HFFc6 (cell line): ENCODE measurements around the gene ATP2B2. TPM values are rescaled to one million over a fixed set of nuclear protein-coding genes. Genes with fewer than 3 reads are reported as not detected.
A peak's percentile ranks its signal among the peaks of the same experiment; 100 is the strongest.

ENCODE experiments used
- DNase-seq: peaks from one replicate; pipeline ENCODE4 v3.0.0-alpha.2; 2018
- H3K27ac Mint-ChIP-seq: 2 replicates; pipeline ENCODE4 v1.8.0; 2020; ENCODE audit warnings: mild to moderate bottlenecking, mixed read lengths
- H3K27me3 Mint-ChIP-seq: 2 replicates; pipeline ENCODE4 v1.8.0; 2021; ENCODE audit warnings: mild to moderate bottlenecking, moderate library complexity, mixed read lengths; ENCODE audit not compliant: insufficient read depth
- H3K36me3 Mint-ChIP-seq: 2 replicates; pipeline ENCODE4 v1.8.0; 2021; ENCODE audit warnings: low read depth, mixed read lengths
- H3K4me1 Mint-ChIP-seq: 2 replicates; pipeline ENCODE4 v1.8.0; 2020; ENCODE audit warnings: low read depth, mixed read lengths
- H3K4me3 Mint-ChIP-seq: 2 replicates; pipeline ENCODE4 v1.8.0; 2020; ENCODE audit warnings: mild to moderate bottlenecking, moderate library complexity, mixed read lengths
- H3K9me3 Mint-ChIP-seq: 2 replicates; pipeline ENCODE4 v1.8.0; 2020; ENCODE audit warnings: mild to moderate bottlenecking, mixed read lengths
- CTCF ChIP-seq: fragments of 200-600 bp; sonication (generic); IDR thresholded peaks from 2 replicates; pipeline ENCODE4 v1.5.0; 2021; ENCODE audit warnings: antibody characterized with exemption, mild to moderate bottlenecking
- total RNA-seq, 6 experiments: library from RNA; stranded (reverse); fragmentation: NEBNext Ultra II Directional; extraction: Animal tissue kit (Norgen Biotek cat#: 25700); gene quantifications; 2 replicates in 1 of 6; 3 replicates in 5 of 6; pipeline ENCODE4 v1.2.3, GENCODE V29; 2021

Gene ATP2B2
- total RNA-seq, 6 experiments from 2014 or later: not detected

DNA sequence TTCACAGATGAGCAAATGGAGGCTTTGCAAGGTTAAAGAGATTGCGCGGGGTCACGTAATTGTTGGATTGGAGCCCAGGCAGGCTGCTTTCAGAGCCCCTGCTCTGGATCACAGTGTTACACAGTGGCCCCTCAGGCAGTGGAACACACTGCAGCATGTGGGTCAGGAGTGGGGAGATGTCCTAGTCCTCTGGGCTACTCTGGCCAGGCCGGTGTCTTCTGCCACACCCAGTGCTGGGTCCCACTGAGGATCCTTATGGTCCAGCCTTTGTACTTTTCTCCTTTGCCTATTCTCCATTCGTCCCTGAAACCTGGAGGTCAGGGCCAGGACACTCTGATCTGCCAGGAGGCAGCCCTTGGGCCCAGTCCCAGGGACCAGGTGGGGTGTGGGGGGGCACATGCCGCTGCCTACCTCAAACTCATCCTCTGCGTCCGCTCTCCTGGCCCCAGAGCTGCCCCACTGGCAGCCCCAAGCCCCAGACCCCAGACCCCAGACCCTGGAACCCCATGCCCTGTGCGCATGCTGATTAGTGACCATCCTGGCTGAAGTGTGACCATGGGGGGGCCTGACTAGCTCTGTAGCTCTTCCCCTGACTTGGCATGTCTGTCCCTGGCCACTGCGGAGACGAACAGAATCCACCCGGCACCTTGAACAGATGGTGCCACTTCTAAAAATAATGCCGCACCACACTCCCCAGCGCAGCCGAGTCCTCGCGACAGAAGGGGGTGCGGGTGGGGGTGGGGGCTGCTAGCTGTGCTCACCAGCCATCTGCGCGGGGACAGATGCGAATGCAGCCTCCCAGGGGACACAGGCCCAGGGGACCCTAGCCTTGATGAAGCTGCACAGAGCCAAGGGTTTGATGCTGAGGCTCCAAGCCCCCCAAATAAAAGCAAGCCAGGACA, 41.6 kb downstream of the ATP2B2 start:
- Mint-ChIP-seq H3K4me1 (no peaks in the 10 kb centered on the region), H3K36me3 (no peaks in the 10 kb centered on the region), H3K9me3 (no peaks in the 10 kb centered on the region), H3K4me3 (no peak overlapping the region), H3K27ac (no peak overlapping the region), H3K27me3 (peaks cover 26% of the 10 kb centered on the region)
- TF ChIP-seq CTCF: no peak
- no peak for DNase-seq

GRCh38 chr3:10462641-10463532, 42.5 kb downstream of the ATP2B2 start:
- Mint-ChIP-seq H3K27me3 (peaks cover 25% of the 10 kb centered on the region), H3K4me3 (no peak overlapping the region), H3K4me1 (no peaks in the 10 kb centered on the region), H3K9me3 (no peaks in the 10 kb centered on the region), H3K27ac (no peak overlapping the region), H3K36me3 (no peaks in the 10 kb centered on the region)
- no peak for DNase-seq
- TF ChIP-seq CTCF: no peak

DNA sequence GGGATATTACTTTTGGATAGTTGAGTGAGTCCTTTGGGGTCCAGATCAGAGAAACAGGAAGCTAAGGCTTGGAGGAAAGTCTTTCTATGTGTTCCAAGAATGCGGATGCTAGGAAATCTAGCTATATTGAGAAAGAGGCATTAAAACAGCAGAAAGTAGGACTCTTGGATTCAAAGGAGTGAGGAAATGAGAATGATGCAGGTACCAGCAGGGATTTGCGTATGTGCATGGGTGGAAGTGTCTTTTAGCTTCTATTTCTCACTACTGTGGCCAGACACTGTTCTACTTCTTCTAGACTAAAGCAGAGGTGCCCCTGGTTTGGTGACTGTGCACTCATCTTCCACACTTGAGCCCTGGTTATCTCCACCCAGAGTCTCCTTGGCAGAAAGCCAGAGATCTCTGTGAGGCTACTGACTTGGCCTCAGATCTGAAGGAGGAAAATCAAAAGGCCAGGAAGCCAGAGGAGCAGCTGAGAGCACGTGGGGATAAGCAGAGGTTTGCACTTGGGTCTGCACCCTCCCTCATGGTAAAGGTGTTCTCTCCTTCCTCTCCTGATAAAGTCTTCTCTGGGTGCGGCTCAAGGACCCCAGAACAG, 44.3 kb downstream of the ATP2B2 start:
- Mint-ChIP-seq H3K4me3 (no peak overlapping the region), H3K36me3 (no peaks in the 10 kb centered on the region), H3K27me3 (peaks cover 27% of the 10 kb centered on the region), H3K4me1 (no peaks in the 10 kb centered on the region), H3K9me3 (no peaks in the 10 kb centered on the region), H3K27ac (no peak overlapping the region)
- TF ChIP-seq CTCF: no peak
- DNase-seq: no peak

- Mint-ChIP-seq H3K4me3 (no peak overlapping the region), H3K27ac (no peak overlapping the region), H3K27me3 (peaks cover 19% of the 10 kb centered on the region), H3K4me1 (no peaks in the 10 kb centered on the region), H3K36me3 (no peaks in the 10 kb centered on the region), H3K9me3 (no peaks in the 10 kb centered on the region)
- no peak for TF ChIP-seq CTCF
- DNase-seq: peak; percentile 79
Measured at GRCh38 chr3:10459954-10460754, 45.2 kb downstream of the ATP2B2 start.

DNA sequence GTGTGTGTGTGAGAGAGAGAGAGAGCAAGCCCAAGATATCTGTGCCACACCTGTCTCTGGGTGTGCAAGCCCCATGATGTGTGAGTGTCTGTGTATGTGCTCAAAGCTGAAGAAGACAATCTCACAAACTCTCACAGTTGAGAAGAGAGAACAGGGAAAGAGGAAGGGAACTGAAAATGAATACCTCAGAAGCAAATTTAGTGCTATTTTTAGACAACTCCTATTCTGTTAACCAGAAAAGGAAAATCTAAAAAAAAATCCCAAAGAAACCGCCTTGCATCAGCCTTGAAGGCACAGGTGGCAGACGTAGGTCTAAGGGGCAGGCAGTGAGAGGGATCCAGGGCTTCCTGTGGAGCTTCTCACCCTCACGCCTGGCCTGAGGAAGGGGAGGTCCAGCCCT, 47.8 kb downstream of the ATP2B2 start:
- no peaks in the 10 kb centered on the region for H3K4me1 Mint-ChIP-seq
- no peak for TF ChIP-seq CTCF
- H3K27me3 Mint-ChIP-seq: peaks cover 21% of the 10 kb centered on the region
- no peak for DNase-seq
- no peak overlapping the region for H3K27ac Mint-ChIP-seq
- no peaks in the 10 kb centered on the region for H3K9me3 Mint-ChIP-seq
- no peak overlapping the region for H3K4me3 Mint-ChIP-seq
- H3K36me3 Mint-ChIP-seq: no peaks in the 10 kb centered on the region
